Hepatocyte (in vitro differentiated cells): ENCODE results near the gene PTH1R. TPM values are rescaled to one million over a fixed set of nuclear protein-coding genes. Genes with fewer than 3 reads are reported as not detected.

ENCODE experiments used
- DNase-seq: peaks from one replicate; pipeline ENCODE4 v3.0.0-alpha.2; 2016; ENCODE audit warnings: low spot score
- H2AFZ ChIP-seq: fragments of 200-600 bp; sonication (generic); 2 replicates; pipeline ENCODE4 v1.6.0; 2016; ENCODE audit warnings: antibody characterized with exemption, mild to moderate bottlenecking
- H3K27ac ChIP-seq: fragments of 200-600 bp; sonication (generic); 2 replicates; pipeline ENCODE4 v1.5.1; 2016; ENCODE audit warnings: mild to moderate bottlenecking
- H3K27me3 ChIP-seq: fragments of 200-600 bp; sonication (generic); 2 replicates; pipeline ENCODE4 v1.6.1; 2016
- H3K36me3 ChIP-seq: fragments of 200-600 bp; sonication (generic); replicated peaks from 2 replicates; pipeline ENCODE4 v1.5.1; 2016; ENCODE audit warnings: low read depth; ENCODE audit not compliant: insufficient read depth
- H3K4me1 ChIP-seq: fragments of 200-600 bp; sonication (generic); 2 replicates; pipeline ENCODE4 v1.5.1; 2016; ENCODE audit warnings: mild to moderate bottlenecking, moderate library complexity; ENCODE audit not compliant: insufficient read depth
- H3K4me2 ChIP-seq: fragments of 200-600 bp; sonication (generic); 2 replicates; pipeline ENCODE4 v1.6.0; 2016
- H3K4me3 ChIP-seq: fragments of 200-600 bp; sonication (generic); 2 replicates; pipeline ENCODE4 v1.5.1; 2016; ENCODE audit warnings: mild to moderate bottlenecking
- H3K79me2 ChIP-seq: fragments of 200-600 bp; sonication (generic); 2 replicates; pipeline ENCODE4 v1.6.0; 2017; ENCODE audit warnings: mild to moderate bottlenecking
- H3K9me2 ChIP-seq: fragments of 200-600 bp; sonication (generic); replicated peaks from 2 replicates; pipeline ENCODE4 v1.6.0; 2017; ENCODE audit warnings: mild to moderate bottlenecking; ENCODE audit not compliant: insufficient read depth
- H3K9me3 ChIP-seq: fragments of 200-600 bp; sonication (generic); 2 replicates; pipeline ENCODE4 v1.5.1; 2016; ENCODE audit warnings: low read depth, mild to moderate bottlenecking
- H4K20me1 ChIP-seq: fragments of 200-600 bp; sonication (generic); 2 replicates; pipeline ENCODE4 v1.6.0; 2016; ENCODE audit warnings: mild to moderate bottlenecking; ENCODE audit not compliant: insufficient read depth, poor library complexity, severe bottlenecking
- EZH2 ChIP-seq: fragments of 200-600 bp; sonication (generic); IDR thresholded peaks from 2 replicates; pipeline ENCODE4 v1.6.1; 2016; ENCODE audit warnings: antibody characterized with exemption, mild to moderate bottlenecking, borderline replicate concordance
- EZH2phosphoT487 ChIP-seq: fragments of 200-600 bp; sonication (generic); IDR thresholded peaks from one replicate; pipeline ENCODE4 v1.6.1; 2018; ENCODE audit warnings: antibody characterized with exemption, mild to moderate bottlenecking, low read depth, moderate library complexity; ENCODE audit not compliant: unreplicated experiment, severe bottlenecking
- WGBS: methylation state at CpG from one replicate; pipeline ENCODE4 v1.1.6; 2016; ENCODE audit warnings: low lambda C conversion rate; ENCODE audit errors: missing lambda C conversion rate; 5-methylcytosine and 5-hydroxymethylcytosine counted together
- polyA plus RNA-seq: library from polyadenylated mRNA; unstranded; fragments of >200 nt; fragmentation: Nextera tagmentation; extraction: Ambion mirVana; gene quantifications from 2 replicates; pipeline ENCODE4 v1.2.1, GENCODE V29; 2016
- total RNA-seq: library from RNA; depleted of rRNA; stranded (reverse); fragments of >200 nt; gene quantifications from 2 replicates; pipeline ENCODE4 v1.2.3, GENCODE V29; 2014
- TF ChIP-seq, protein P1 (sequence below): fragments of 200-600 bp; sonication (generic); IDR thresholded peaks from 2 replicates; pipeline ENCODE4 v1.5.1; 2016; ENCODE audit warnings: antibody characterized with exemption, mild to moderate bottlenecking; ENCODE audit not compliant: poor library complexity

Gene PTH1R
- total and polyA plus RNA-seq, 2 experiments from 2014 or later = 14.5 to 31.0 TPM

DNA sequence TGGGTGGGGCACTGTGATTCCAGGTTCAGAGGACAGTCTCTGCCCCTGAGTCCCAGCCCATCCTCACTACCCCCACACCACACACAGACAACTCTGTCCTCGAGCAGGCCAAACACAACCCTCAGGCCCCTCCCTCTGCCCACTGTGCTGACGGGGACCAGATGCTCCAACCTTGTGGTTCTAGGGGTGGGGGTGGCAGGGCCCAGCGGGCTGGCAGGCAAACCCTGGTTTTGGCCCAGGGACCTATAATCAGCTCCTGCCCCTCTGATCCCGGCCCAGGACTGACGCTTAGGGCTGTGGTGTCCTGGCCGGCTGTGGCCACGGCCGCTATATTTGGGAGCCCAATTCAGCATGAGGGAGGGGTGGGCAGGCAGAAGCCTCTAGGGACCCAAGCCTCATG is 9.2 kb upstream of the PTH1R start:
- Histone ChIP-seq H3K79me2 (no peaks in the 10 kb centered on the region), H3K27me3 (no peaks in the 10 kb centered on the region), H3K9me3 (no peaks in the 10 kb centered on the region), H3K27ac (no peak overlapping the region), H3K9me2 (no peaks in the 10 kb centered on the region), H2AFZ (no peak overlapping the region), H3K36me3 (no peaks in the 10 kb centered on the region), H4K20me1 (no peaks in the 10 kb centered on the region), H3K4me3 (no peak overlapping the region), H3K4me2 (no peak overlapping the region), H3K4me1 (peaks cover 36% of the 10 kb centered on the region)
- no peak for TF ChIP-seq EZH2
- TF ChIP-seq, protein P1, sequence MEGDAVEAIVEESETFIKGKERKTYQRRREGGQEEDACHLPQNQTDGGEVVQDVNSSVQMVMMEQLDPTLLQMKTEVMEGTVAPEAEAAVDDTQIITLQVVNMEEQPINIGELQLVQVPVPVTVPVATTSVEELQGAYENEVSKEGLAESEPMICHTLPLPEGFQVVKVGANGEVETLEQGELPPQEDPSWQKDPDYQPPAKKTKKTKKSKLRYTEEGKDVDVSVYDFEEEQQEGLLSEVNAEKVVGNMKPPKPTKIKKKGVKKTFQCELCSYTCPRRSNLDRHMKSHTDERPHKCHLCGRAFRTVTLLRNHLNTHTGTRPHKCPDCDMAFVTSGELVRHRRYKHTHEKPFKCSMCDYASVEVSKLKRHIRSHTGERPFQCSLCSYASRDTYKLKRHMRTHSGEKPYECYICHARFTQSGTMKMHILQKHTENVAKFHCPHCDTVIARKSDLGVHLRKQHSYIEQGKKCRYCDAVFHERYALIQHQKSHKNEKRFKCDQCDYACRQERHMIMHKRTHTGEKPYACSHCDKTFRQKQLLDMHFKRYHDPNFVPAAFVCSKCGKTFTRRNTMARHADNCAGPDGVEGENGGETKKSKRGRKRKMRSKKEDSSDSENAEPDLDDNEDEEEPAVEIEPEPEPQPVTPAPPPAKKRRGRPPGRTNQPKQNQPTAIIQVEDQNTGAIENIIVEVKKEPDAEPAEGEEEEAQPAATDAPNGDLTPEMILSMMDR = no peak
- no peak for TF ChIP-seq EZH2phosphoT487
- WGBS = 71% methylated on average over 6 of the region's 8 CpGs
- no peak for DNase-seq

DNA sequence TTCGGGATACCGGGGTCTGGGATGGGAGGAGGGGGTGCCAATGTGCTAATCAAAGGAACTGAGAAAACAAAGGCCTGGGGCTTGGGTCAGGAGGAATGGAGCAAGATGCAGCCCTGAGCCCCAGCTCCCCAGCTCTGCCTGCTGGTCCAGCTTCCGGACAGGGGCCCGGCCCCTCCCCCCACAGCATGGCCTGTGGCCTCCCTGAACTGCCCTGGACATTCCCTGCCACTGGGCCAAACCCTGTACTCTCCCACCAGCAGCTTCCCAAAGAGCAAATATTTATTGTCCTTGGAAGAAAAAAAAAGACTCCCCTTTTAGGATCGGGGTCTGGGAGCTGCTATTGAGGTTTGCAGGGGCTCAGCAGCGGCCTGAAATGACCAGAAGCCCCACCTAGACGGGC is 8.6 kb upstream of the PTH1R start:
- H3K27me3 ChIP-seq = no peaks in the 10 kb centered on the region
- H2AFZ ChIP-seq = no peak overlapping the region
- no peak for DNase-seq
- no peak overlapping the region for H3K27ac ChIP-seq
- H3K9me3 ChIP-seq = no peaks in the 10 kb centered on the region
- H3K79me2 ChIP-seq = no peaks in the 10 kb centered on the region
- TF ChIP-seq EZH2 (no peak), EZH2phosphoT487 (no peak)
- TF ChIP-seq, protein P1 = no peak
- H3K36me3 ChIP-seq = no peaks in the 10 kb centered on the region
- H3K4me1 ChIP-seq = peaks cover 37% of the 10 kb centered on the region
- H4K20me1 ChIP-seq = no peaks in the 10 kb centered on the region
- WGBS = 74% methylated on average over 7 of the region's 7 CpGs
- H3K4me3 ChIP-seq = no peak overlapping the region
- no peaks in the 10 kb centered on the region for H3K9me2 ChIP-seq
- H3K4me2 ChIP-seq = no peak overlapping the region

DNA sequence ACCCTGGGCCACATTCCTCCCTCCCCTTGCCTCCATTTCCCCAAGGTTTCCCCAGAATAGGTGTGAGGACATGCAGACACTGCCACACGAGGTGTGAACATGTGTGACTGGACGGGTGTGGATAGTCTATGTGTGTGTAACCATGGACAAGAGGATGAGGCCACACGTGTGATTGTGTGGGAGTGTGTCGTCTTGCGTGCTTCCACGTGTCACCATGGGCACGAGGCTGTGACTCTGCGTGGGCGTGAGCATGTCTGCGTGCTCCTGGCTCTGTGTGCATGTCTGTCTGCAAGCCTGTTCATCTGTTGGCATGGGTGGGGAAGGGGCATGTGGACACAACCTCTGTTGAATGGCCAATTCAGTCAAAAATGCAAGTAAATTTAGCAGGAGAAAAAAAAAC is 8.1 kb upstream of the PTH1R start:
- H3K27ac ChIP-seq = no peak overlapping the region
- H3K27me3 ChIP-seq = no peaks in the 10 kb centered on the region
- no peak for DNase-seq
- H3K36me3 ChIP-seq = no peaks in the 10 kb centered on the region
- H4K20me1 ChIP-seq = no peaks in the 10 kb centered on the region
- no peak overlapping the region for H3K4me2 ChIP-seq
- H3K4me1 ChIP-seq = peaks cover 37% of the 10 kb centered on the region
- no peaks in the 10 kb centered on the region for H3K9me3 ChIP-seq
- no peaks in the 10 kb centered on the region for H3K79me2 ChIP-seq
- H2AFZ ChIP-seq = no peak overlapping the region
- WGBS = 92% methylated on average over 10 of the region's 10 CpGs
- no peak overlapping the region for H3K4me3 ChIP-seq
- H3K9me2 ChIP-seq = no peaks in the 10 kb centered on the region
- TF ChIP-seq, protein P1 = no peak
- TF ChIP-seq EZH2 (no peak), EZH2phosphoT487 (no peak)

DNA sequence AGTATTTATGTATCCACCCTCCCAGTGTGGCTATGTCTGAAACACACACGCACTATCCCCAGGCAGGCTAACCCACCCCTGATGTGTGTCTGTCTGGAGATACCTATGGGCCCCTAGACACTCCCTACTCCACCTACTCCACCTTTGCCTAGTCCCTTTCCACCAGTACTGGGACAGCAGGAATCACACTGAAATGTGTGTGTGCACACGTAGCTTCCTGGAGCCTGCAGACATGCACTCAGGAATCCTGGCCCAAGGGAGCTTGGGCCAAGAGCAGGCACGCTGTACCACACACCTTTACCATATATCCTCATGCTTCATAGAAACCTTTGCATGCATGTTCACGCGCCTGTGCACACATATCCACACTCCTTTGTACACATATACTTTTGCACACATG is 6.9 kb upstream of the PTH1R start:
- WGBS = 91% methylated on average over 5 of the region's 5 CpGs
- H3K9me2 ChIP-seq = no peaks in the 10 kb centered on the region
- no peaks in the 10 kb centered on the region for H4K20me1 ChIP-seq
- H3K36me3 ChIP-seq = no peaks in the 10 kb centered on the region
- TF ChIP-seq, protein P1 = no peak
- TF ChIP-seq EZH2 = no peak
- TF ChIP-seq EZH2phosphoT487 = no peak
- no peaks in the 10 kb centered on the region for H3K9me3 ChIP-seq
- peaks cover 36% of the 10 kb centered on the region for H3K4me1 ChIP-seq
- no peaks in the 10 kb centered on the region for H3K27me3 ChIP-seq
- H3K27ac ChIP-seq = no peak overlapping the region
- no peak for DNase-seq
- H3K79me2 ChIP-seq = no peaks in the 10 kb centered on the region
- H3K4me2 ChIP-seq = no peak overlapping the region
- H2AFZ ChIP-seq = no peak overlapping the region
- no peak overlapping the region for H3K4me3 ChIP-seq
